Measurements from ENCODE around the gene YBX2. TPM values are rescaled to one million over a fixed set of nuclear protein-coding genes. Genes with fewer than 3 reads are reported as not detected.
"Not testable (repeated sequence)": the region's sequence is repeated elsewhere in the genome, so short reads cannot be mapped to it uniquely, and the experiment has no call there.

Gene YBX2
- total RNA-seq (1 to 10 TPM in 1 of 4 donors, under 1 TPM in 3; 0.37 to 1.0 (median 0.75) TPM), polyA plus RNA-seq (1 to 10 TPM in 1 of 3 donors, under 1 TPM in 2; 0.14 to 1.8 (median 0.21) TPM)
- long read RNA-seq, donor 1, result 0 reads
- long read RNA-seq, donor 2, partial matches to known transcripts, result 0 of 1 reads
- long read RNA-seq, donor 2, other reads (novel, unspliced or antisense), result 1 of 1 reads

- 2 to 6% (median 2%) methylated on average over 18 to 57 of the region's 57 CpGs for WGBS, 3 donors
- intact Hi-C loops (cut with DNase I), result loop anchor here in 1 of 2 donors (5.0 kb wide), 1 partner anchor 247 kb away; no protein-coding TSS in a partner anchor
- H3K9me3 ChIP-seq, result no peaks in the 10 kb centered on the region
- peak within 1 kb of the TSS; percentile 91 for H3K27ac ChIP-seq
- peaks cover 40% of the 10 kb centered on the region for H3K4me1 ChIP-seq
- ATAC-seq (peak; percentile 50 to 61 (median 51)), DNase-seq (peak; percentile 81 to 93)
- H3K4me3 ChIP-seq, result peak within 1 kb of the TSS; percentile 58
- no peak for TF ChIP-seq CTCF (IDR thresholded peaks at IDR 0.05)
- peaks cover 0 to 9% (median 0%) of the 10 kb centered on the region in 3 donors for H3K27me3 ChIP-seq (ENCODE audit: insufficient read depth in 3 of 3, low read length in 2 of 3)
- H3K36me3 ChIP-seq (ENCODE audit: insufficient read depth in 1 of 2, low read depth in 1 of 2), result no peaks in the 10 kb centered on the region
Observed at GRCh38 chr17:7294614-7295153, at the start of gene YBX2. TSS of gene YBX2 (minus strand) at chr17:7294639. CDS start at chr17:7294500, 139 bp downstream.

GRCh38 chr17:7343250-7343649, 48.8 kb upstream of the YBX2 start:
- Histone ChIP-seq H3K4me1 (peaks cover 10% of the 10 kb centered on the region), H3K36me3 (ENCODE audit: insufficient read depth in 1 of 2, low read depth in 1 of 2) (no peaks in the 10 kb centered on the region), H3K27me3 (ENCODE audit: insufficient read depth in 3 of 3, low read length in 2 of 3) (peaks cover 0 to 9% (median 3%) of the 10 kb centered on the region in 3 donors), H3K4me3 (no peak overlapping the region), H3K27ac (no peak overlapping the region), H3K9me3 (no peaks in the 10 kb centered on the region)
- whole genome bisulfite sequencing, 3 donors, result 56 to 68% (median 57%) methylated on average over 15 of the region's 15 CpGs
- intact Hi-C loops (cut with DNase I), result loop anchor here in 1 of 2 donors (10.0 kb wide), 1 partner anchor 78 kb away; the partner anchor contains the start of gene CLDN7
- DNase-seq (no peak), ATAC-seq (no peak)
- TF ChIP-seq CTCF (IDR thresholded peaks at IDR 0.05), result no peak

- intact Hi-C loops (cut with DNase I), result loop anchor here in 1 of 2 donors (10.0 kb wide), 1 partner anchor 77 kb away; the partner anchor contains the start of gene CLDN7
- H3K4me3 ChIP-seq, result no peak overlapping the region
- whole genome bisulfite sequencing, 3 donors, result 86 to 87% (median 87%) methylated on average over 13 of the region's 13 CpGs
- DNase-seq (no peak), ATAC-seq (no peak)
- H3K36me3 ChIP-seq (ENCODE audit: insufficient read depth in 1 of 2, low read depth in 1 of 2), result no peaks in the 10 kb centered on the region
- no peak overlapping the region for H3K27ac ChIP-seq
- H3K4me1 ChIP-seq, result no peaks in the 10 kb centered on the region
- TF ChIP-seq CTCF (IDR thresholded peaks at IDR 0.05), result no peak
- no peaks in the 10 kb centered on the region for H3K9me3 ChIP-seq
- H3K27me3 ChIP-seq (ENCODE audit: insufficient read depth in 3 of 3, low read length in 2 of 3), result peaks cover 0 to 15% (median 3%) of the 10 kb centered on the region in 3 donors
Observed at GRCh38 chr17:7341842-7342241, 47.4 kb upstream of the YBX2 start.

- Histone ChIP-seq H3K36me3 (ENCODE audit: insufficient read depth in 1 of 2, low read depth in 1 of 2) (no peaks in the 10 kb centered on the region), H3K4me1 (no peaks in the 10 kb centered on the region), H3K27ac (no peak overlapping the region), H3K4me3 (no peak overlapping the region), H3K27me3 (ENCODE audit: insufficient read depth in 3 of 3, low read length in 2 of 3) (peaks cover 0 to 25% (median 4%) of the 10 kb centered on the region in 3 donors), H3K9me3 (no peaks in the 10 kb centered on the region)
- ATAC-seq (peak in 2 of 4 donors; percentile 43 to 49), DNase-seq (no peak)
- WGBS, 3 donors, result 54 to 67% (median 62%) methylated on average over 2 of the region's 2 CpGs
- no peak for TF ChIP-seq CTCF (IDR thresholded peaks at IDR 0.05)
- intact Hi-C loops (cut with DNase I), result loop anchor here in 1 of 2 donors (10.0 kb wide), 1 partner anchor 75 kb away; the partner anchor contains the start of gene CLDN7
Observed at GRCh38 chr17:7340179-7340578, 45.7 kb upstream of the YBX2 start.

- DNase-seq; H3K4me1 ChIP-seq; intact Hi-C loops (cut with DNase I); H3K9me3 ChIP-seq; H3K36me3 ChIP-seq (ENCODE audit: insufficient read depth in 1 of 2, low read depth in 1 of 2); H3K27ac ChIP-seq; ATAC-seq; H3K4me3 ChIP-seq: not testable (repeated sequence)
- peaks cover 0 to 25% (median 4%) of the 10 kb centered on the region in 3 donors for H3K27me3 ChIP-seq (ENCODE audit: insufficient read depth in 3 of 3, low read length in 2 of 3)
- 75 to 83% (median 76%) methylated on average over 7 of the region's 7 CpGs for WGBS, 3 donors
Observed at GRCh38 chr17:7337600-7337999, 43.2 kb upstream of the YBX2 start.

Data from psoas muscle (tissue), 8 donors.